IPS-NIHi7 (cell line): ENCODE measurements around the gene SOCS1.
A peak's percentile ranks its signal among the peaks of the same experiment; 100 is the strongest.
"Not testable (repeated sequence)": the region's sequence is repeated elsewhere in the genome, so short reads cannot be mapped to it uniquely, and the experiment has no call there.

Experiments
- DNase-seq: peaks from one replicate; pipeline ENCODE4 v3.0.0; 2012; ENCODE audit warnings: mixed read lengths; ENCODE audit errors: extremely low spot score

The SOCS1 gene, protein sequence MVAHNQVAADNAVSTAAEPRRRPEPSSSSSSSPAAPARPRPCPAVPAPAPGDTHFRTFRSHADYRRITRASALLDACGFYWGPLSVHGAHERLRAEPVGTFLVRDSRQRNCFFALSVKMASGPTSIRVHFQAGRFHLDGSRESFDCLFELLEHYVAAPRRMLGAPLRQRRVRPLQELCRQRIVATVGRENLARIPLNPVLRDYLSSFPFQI

GRCh38 chr16:11255737-11256660 lies at the start of gene SOCS1:
SOCS1 (minus strand) TSS chr16:11256204; CDS start chr16:11255478, 726 bp downstream.
- peak; percentile 88 for DNase-seq

GRCh38 chr16:11303405-11304138 lies 47.6 kb upstream of the SOCS1 start:
- no peak for DNase-seq

DNA sequence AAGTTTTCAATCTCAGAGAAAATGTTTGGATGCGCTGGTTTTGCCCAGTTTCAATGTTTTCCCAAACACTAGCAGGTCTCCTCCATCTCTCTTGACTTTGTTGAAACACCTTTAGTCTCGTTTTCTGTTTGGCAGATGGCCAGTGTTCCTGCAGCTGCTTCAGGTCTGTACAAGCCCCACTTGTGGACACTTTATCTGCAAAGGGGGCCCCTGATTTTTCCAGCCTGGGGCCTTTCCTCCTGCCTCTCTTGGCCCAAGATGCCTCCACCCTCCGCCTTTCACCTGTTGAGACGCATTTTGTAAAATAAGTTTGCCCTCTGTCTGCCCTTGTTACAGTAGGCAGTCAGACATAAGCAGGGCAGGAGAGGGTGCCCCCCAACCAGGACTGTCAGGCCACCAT lies 47.0 kb upstream of the SOCS1 start:
- DNase-seq = no peak

- DNase-seq = no peak
Observed at GRCh38 chr16:11301645-11302501, 45.9 kb upstream of the SOCS1 start.

GRCh38 chr16:11300560-11300892 lies 44.5 kb upstream of the SOCS1 start:
- DNase-seq = no peak

DNA sequence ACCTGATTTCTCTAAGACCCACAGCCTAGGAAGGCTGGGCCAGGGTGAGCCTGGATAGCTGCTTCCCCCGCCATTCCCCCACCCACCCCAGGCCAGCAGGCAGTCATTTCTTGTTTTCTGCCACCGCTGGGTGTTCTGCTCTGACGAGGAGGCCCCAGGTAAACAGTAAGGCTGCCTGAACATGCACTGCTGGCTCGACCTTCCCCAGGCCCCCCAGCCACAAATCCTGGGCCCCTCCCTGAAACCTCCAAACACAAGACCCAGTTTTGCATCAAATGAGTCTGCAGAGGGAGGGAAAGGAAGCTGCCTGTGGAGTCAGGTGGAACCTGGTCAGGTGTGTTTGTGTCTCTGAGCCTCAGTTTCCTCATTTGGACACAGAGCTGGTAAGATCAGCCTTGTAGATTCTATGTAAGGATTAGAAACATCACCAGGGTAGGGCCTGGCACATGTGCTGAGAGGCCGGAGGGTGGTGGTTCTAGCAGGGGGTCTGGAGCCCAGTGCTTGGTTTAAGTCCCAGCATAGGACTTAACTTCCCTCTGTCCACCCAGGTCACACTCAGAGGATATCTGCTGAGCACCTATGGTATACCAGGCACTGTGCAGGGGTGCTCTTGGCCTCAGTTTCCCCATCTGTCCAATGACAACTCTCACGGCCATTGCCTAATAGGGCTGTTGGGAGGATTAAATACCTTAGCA lies 44.0 kb upstream of the SOCS1 start:
- no peak for DNase-seq

DNA sequence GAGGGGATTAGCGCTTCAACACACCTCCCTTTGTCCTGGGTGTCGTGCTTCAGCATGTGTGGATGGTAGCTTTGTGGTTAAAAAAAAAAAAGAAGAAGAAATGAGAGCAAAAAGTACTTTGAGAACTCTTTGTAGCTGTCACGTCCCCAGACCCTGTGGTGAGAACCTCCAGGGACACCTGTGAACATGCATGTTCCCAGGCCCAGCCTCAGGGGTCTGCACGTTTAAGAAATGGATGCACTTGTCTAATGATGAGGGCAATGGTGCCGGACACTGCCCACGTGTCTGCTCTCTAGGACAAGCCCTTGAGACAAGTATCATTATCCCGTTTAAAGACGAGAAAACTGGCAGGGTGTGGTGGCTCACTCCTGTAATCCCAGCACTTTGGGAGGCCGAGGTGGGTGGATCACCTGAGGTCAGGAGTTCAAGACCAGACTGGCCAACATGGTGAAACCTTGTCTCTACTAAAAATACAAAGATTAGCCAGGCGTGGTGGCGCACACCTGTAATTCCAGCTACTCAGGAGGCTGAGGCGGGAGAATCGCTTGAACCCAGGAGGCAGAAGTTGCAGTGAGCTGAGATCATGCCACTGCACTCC lies 43.0 kb upstream of the SOCS1 start:
- DNase-seq = not testable (repeated sequence)

- DNase-seq = no peak
Observed at GRCh38 chr16:11298143-11298900, 42.3 kb upstream of the SOCS1 start.

- DNase-seq = peak; percentile 55
Observed at GRCh38 chr16:11297492-11298142, 41.6 kb upstream of the SOCS1 start.

GRCh38 chr16:11296706-11297491 lies 40.9 kb upstream of the SOCS1 start:
- no peak for DNase-seq

- no peak for DNase-seq
Observed at GRCh38 chr16:11296351-11296705, 40.3 kb upstream of the SOCS1 start.

GRCh38 chr16:11295672-11296071 lies 39.7 kb upstream of the SOCS1 start:
- no peak for DNase-seq

DNA sequence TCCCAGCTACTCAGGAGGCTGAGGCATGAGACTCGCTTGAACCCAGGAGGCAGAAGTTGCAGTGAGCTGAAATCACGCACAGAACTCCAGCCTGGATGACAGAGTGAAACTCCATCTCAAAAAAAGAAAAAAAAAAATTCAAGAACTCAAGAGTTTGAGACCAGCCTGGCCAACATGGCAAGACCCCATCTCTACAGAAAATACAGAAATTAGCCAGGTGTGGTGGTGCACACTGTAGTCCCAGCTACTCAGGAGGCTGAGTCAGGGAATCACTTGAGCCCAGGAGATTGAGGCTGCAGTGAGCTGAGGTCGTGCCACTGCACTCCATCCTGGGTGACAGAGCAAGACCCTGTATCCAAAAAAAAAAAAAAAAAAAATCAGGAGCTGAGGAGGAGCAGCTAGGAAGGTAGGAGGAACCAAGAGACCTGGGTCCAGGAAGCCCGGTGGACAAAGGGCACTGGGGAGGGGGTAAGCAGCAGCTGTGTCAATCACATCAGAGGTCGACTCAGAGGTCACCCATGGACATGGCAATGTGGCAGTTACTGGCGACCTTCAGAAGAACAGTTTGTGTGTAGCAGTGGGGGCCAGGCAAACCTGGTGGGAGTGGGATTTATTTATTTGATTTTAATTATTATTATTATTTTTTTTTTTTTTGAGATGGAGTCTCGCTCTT lies 36.2 kb upstream of the SOCS1 start:
- no peak for DNase-seq

GRCh38 chr16:11291091-11291703 lies 35.2 kb upstream of the SOCS1 start:
- no peak for DNase-seq

- DNase-seq = no peak
Observed at GRCh38 chr16:11290102-11290893, 34.3 kb upstream of the SOCS1 start.

DNA sequence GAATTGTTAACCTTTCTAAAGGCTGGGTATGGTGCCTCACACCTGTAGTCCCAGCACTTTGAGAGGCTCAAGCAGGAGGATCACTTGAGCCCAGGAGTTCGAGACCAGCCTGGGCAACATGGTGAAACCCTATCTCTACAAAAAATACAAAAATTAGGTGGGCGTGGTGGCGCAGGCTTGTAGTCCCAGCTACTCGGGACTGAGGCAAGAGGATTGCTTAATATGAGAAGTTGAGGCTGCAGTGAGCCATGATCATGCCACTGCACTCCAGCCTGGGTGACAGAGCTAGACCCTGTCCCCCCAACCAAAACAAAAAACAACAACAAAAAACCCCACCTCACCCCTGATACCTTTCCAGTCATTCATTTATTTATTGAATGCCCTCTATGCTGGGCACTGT lies 33.7 kb upstream of the SOCS1 start:
- DNase-seq = not testable (repeated sequence)

DNA sequence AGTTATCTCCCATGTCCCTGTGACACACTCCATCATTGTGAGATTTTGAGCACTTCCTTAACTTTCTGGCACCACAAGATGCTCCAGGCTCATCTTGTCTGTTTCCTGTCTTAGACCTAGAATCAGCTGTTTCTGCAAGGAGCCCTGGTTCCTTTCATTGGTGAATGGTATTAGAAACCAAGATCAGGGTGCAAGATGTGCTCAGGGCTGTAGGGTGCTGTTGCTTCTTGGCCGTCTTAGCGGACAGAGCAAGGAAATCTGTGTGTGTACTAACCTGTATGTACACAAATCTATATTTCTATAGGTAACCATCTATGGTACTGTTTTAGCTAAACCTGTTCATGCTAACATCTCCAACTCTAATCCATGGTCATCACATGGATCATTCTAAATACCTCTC lies 33.2 kb upstream of the SOCS1 start:
- no peak for DNase-seq
